HG02840 (cell line): ENCODE measurements around the gene DNMT3A.

Experiments
- ATAC-seq: cut with Tn5 transposase; IDR thresholded peaks from one replicate; pipeline ENCODE4 v1.9.1; 2021; ENCODE audit warnings: mild to moderate bottlenecking, moderate library complexity, moderate number of reproducible peaks; ENCODE audit not compliant: unreplicated experiment, low FRiP score

Gene DNMT3A

GRCh38 chr2:25373269-25373981, 31.7 kb upstream of the DNMT3A start:
- no peak for ATAC-seq

- ATAC-seq: no peak
Observed at GRCh38 chr2:25372405-25373268, 30.9 kb upstream of the DNMT3A start.

GRCh38 chr2:25371253-25372241, 29.8 kb upstream of the DNMT3A start:
- ATAC-seq: no peak

- no peak for ATAC-seq
Observed at GRCh38 chr2:25369876-25370275, 28.2 kb upstream of the DNMT3A start.

- no peak for ATAC-seq
Observed at GRCh38 chr2:25369439-25369838, 27.7 kb upstream of the DNMT3A start.

GRCh38 chr2:25368660-25369059, 26.9 kb upstream of the DNMT3A start:
- no peak for ATAC-seq

GRCh38 chr2:25367296-25367695, 25.6 kb upstream of the DNMT3A start:
- ATAC-seq: no peak

- no peak for ATAC-seq
Observed at GRCh38 chr2:25366629-25367028, 24.9 kb upstream of the DNMT3A start.

GRCh38 chr2:25365241-25365640, 23.5 kb upstream of the DNMT3A start:
- ATAC-seq: no peak

GRCh38 chr2:25363733-25364132, 22.0 kb upstream of the DNMT3A start:
- ATAC-seq: no peak

- ATAC-seq: peak; percentile 47
Observed at GRCh38 chr2:25362434-25363145, 20.9 kb upstream of the DNMT3A start.

GRCh38 chr2:25362049-25362433, 20.3 kb upstream of the DNMT3A start:
- ATAC-seq: peak; percentile 81

- no peak for ATAC-seq
Observed at GRCh38 chr2:25361261-25362048, 19.7 kb upstream of the DNMT3A start.

- no peak for ATAC-seq
Observed at GRCh38 chr2:25358836-25359235, 17.1 kb upstream of the DNMT3A start.

GRCh38 chr2:25358249-25358815, 16.6 kb upstream of the DNMT3A start:
- ATAC-seq: no peak

- no peak for ATAC-seq
Observed at GRCh38 chr2:25356088-25356487, 14.4 kb upstream of the DNMT3A start.

- ATAC-seq: no peak
Observed at GRCh38 chr2:25355270-25355669, 13.5 kb upstream of the DNMT3A start.

GRCh38 chr2:25354116-25354515, 12.4 kb upstream of the DNMT3A start:
- ATAC-seq: no peak

GRCh38 chr2:25349397-25349796, 7.7 kb upstream of the DNMT3A start:
- no peak for ATAC-seq
